Heart left ventricle (tissue), 16 donors: Measurements from ENCODE around the gene PADI1. TPM values are rescaled to one million over a fixed set of nuclear protein-coding genes. Genes with fewer than 3 reads are reported as not detected.

Experiments
- ATAC-seq, 4 donors: fragments of 200-7000 bp; cut with Tn5 transposase; one replicate each; pipeline ENCODE4 v1.9.1; 2020 to 2022; ENCODE audit warnings: moderate library complexity in 4 of 4, mild to moderate bottlenecking in 3 of 4, moderate number of reproducible peaks in 1 of 4
- DNase-seq, 5 donors: peaks; one replicate each; pipeline ENCODE4 v3.0.0-alpha.2; 2020
- H3K27ac ChIP-seq, 12 donors: fragments of 200-600 bp; sonication (generic) in 4 of 12; one replicate each; pipeline versions ENCODE4 v1.5.0 to v1.8.0; 2016 to 2022; ENCODE audit warnings: mild to moderate bottlenecking in 2 of 12
- H3K27me3 ChIP-seq, 9 donors: fragments of 200-600 bp; sonication (generic) in 2 of 9; one replicate each; pipeline versions ENCODE4 v1.5.1 to v1.8.0; 2016 to 2022; ENCODE audit warnings: mild to moderate bottlenecking in 3 of 9
- H3K36me3 ChIP-seq, 9 donors: fragments of 200-600 bp; sonication (generic) in 2 of 9; one replicate each; pipeline versions ENCODE4 v1.5.0 to v1.8.0; 2018 to 2022; ENCODE audit warnings: mild to moderate bottlenecking in 2 of 9
- H3K4me1 ChIP-seq, 12 donors: fragments of 200-600 bp; sonication (generic) in 4 of 12; one replicate each; pipeline versions ENCODE4 v1.5.0 to v1.8.0; 2016 to 2022; ENCODE audit warnings: mild to moderate bottlenecking in 3 of 12
- H3K4me3 ChIP-seq, 12 donors: fragments of 200-600 bp; sonication (generic) in 4 of 12; one replicate each; pipeline versions ENCODE4 v1.5.0 to v1.8.0; 2017 to 2022; ENCODE audit warnings: mild to moderate bottlenecking in 9 of 12, moderate library complexity in 4 of 12
- H3K9me3 ChIP-seq, 12 donors: fragments of 200-600 bp; sonication (generic) in 4 of 12; one replicate each; pipeline versions ENCODE4 v1.5.0 to v1.8.0; 2016 to 2022; ENCODE audit warnings: mild to moderate bottlenecking in 1 of 12
- CTCF ChIP-seq, 12 donors: fragments of 200-600 bp; sonication (generic) in 4 of 12; IDR thresholded peaks; one replicate each; pipeline versions ENCODE4 v1.5.0 to v1.8.0; 2018 to 2022; ENCODE audit warnings: antibody characterized with exemption in 12 of 12, mild to moderate bottlenecking in 5 of 12
- POLR2A ChIP-seq, 2 donors: fragments of 450-650 bp; IDR thresholded peaks; one replicate each; pipeline ENCODE4 v1.6.1; 2017; ENCODE audit warnings: antibody characterized with exemption in 2 of 2, mild to moderate bottlenecking in 2 of 2, moderate library complexity in 2 of 2
- WGBS, 4 donors: extraction: QIAGEN DNeasy Blood & Tissue Kit in 2 of 4; methylation state at CpG; one replicate each; pipeline versions ENCODE4 v1.1.5 to v1.1.7; 2013 to 2018; 5-methylcytosine and 5-hydroxymethylcytosine counted together
- intact Hi-C, 10 donors: fragments of 100-400 bp; cut with DNase I; formaldehyde crosslinking; loops; one replicate each; pipeline versions ENCODE4 v1.11.1 to v1.14.2; 2022
- polyA plus RNA-seq, 2 donors: library from polyadenylated mRNA; stranded (reverse); fragments of 200-250 nt; gene quantifications; one replicate each; pipeline ENCODE4 v1.2.3, GENCODE V29; 2013
- total RNA-seq, 9 donors: library from RNA; depleted of rRNA in 2 of 9; stranded (reverse); fragments of >200 nt in 2 of 9; fragmentation: NEBNext Ultra II Directional in 3 of 9; extraction: Animal tissue kit (Norgen Biotek cat#: 25700) in 3 of 9; gene quantifications; one replicate each; pipeline versions ENCODE4 v1.1.0 to v1.2.4, GENCODE V29; 2016 to 2023
- donor health status: ischemic (EF 13 %, LVEDD 7.1; RV severe dilation, severe dysfunction).
- donor health status: healthy with polysubstance abuse.
- donor health status: DM: no; HTN: yes; CAD: no.
- donor health status: DM: no; HTN: no; CAD: no.
- donor health status: ischemic (EF 25% LVEDD 6.9; RV normal size, moderate dysfunction).
- donor health status: ischemic (EF 25% LVEDD 5.7; RV mildly dilated, moderate dysfunction).
- donor health status: healthy.
- donor health status: DM: yes; HTN: yes; CAD: no.
- donor health status: ischemic (EF 35%, LVEDD 5.7; RV mildly dilated, moderate dysfunction).
- donor health status: nonischemic (EF 11% LVEDD 7.7; RV severe dilation, severe dysfunction).
- donor health status: DM: yes; HTN: yes; CAD: no.
- donor health status: PGD.
- donor health status: ischemic (EF 29% LVEDD 5.4; RV normal size, mild dysfunction).
- donor health status: nonischemic (EF 23%, LVEDD 6.1; RV moderate dilation, normal function).

Gene PADI1
- total and polyA plus RNA-seq, 11 donors: 0.04 TPM; not detected in 10

GRCh38 chr1:17194615-17195528, 10.1 kb upstream of the PADI1 start:
- WGBS, 4 donors: 51 to 65% (median 56%) methylated on average over 8 of the region's 8 CpGs
- Histone ChIP-seq H3K4me1 (no peaks in the 10 kb centered on the region), H3K27me3 (peaks cover 0 to 38% (median 4%) of the 10 kb centered on the region in 9 donors), H3K27ac (no peak overlapping the region), H3K36me3 (no peaks in the 10 kb centered on the region), H3K9me3 (no peaks in the 10 kb centered on the region), H3K4me3 (no peak overlapping the region)
- ATAC-seq (no peak), DNase-seq (no peak)
- TF ChIP-seq CTCF (IDR thresholded peaks at IDR 0.05) (no peak), POLR2A (IDR thresholded peaks at IDR 0.05) (no peak)
- intact Hi-C loops: no loop called here

GRCh38 chr1:17195731-17196130, 9.2 kb upstream of the PADI1 start:
- DNase-seq (no peak), ATAC-seq (no peak)
- H3K36me3 ChIP-seq: no peaks in the 10 kb centered on the region
- H3K4me1 ChIP-seq: no peaks in the 10 kb centered on the region
- H3K27ac ChIP-seq: no peak overlapping the region
- no peaks in the 10 kb centered on the region for H3K9me3 ChIP-seq
- H3K27me3 ChIP-seq: peaks cover 0 to 38% (median 4%) of the 10 kb centered on the region in 9 donors
- no peak for TF ChIP-seq CTCF (IDR thresholded peaks at IDR 0.05)
- TF ChIP-seq POLR2A (IDR thresholded peaks at IDR 0.05): no peak
- intact Hi-C loops: no loop called here
- WGBS, 4 donors: 72 to 100% (median 88%) methylated on average over 3 of the region's 3 CpGs
- no peak overlapping the region for H3K4me3 ChIP-seq

GRCh38 chr1:17196496-17197185, 8.3 kb upstream of the PADI1 start:
- intact Hi-C loops: no loop called here

More at GRCh38 chr1:17196496-17197185, 8.3 kb upstream of the PADI1 start:
- no peaks in the 10 kb centered on the region for H3K36me3 ChIP-seq
- no peak for TF ChIP-seq POLR2A (IDR thresholded peaks at IDR 0.05)
- TF ChIP-seq CTCF (IDR thresholded peaks at IDR 0.05): no peak
- H3K4me1 ChIP-seq: no peaks in the 10 kb centered on the region
- peaks cover 0 to 42% (median 4%) of the 10 kb centered on the region in 9 donors for H3K27me3 ChIP-seq
- no peak overlapping the region for H3K4me3 ChIP-seq
- WGBS, 4 donors: 84 to 87% (median 86%) methylated on average over 13 of the region's 13 CpGs
- ATAC-seq (no peak), DNase-seq (peak in 1 of 5 donors; percentile 6)
- no peaks in the 10 kb centered on the region for H3K9me3 ChIP-seq
- H3K27ac ChIP-seq: no peak overlapping the region
